Calu3 (cell line): ENCODE results near the gene LRBA. TPM values are rescaled to one million over a fixed set of nuclear protein-coding genes. Genes with fewer than 3 reads are reported as not detected.

Experiments
- BruUV-seq: library from RNA; stranded (reverse); fragments of 400-500 nt; replicated peaks from 2 replicates; lab custom pipeline; 2021; lab: Mats Ljungman, UMichigan
- CTCF ChIA-PET: fragments of 300-600 bp; sonication (Branson Sonifier 250); formaldehyde crosslinking; loops from one replicate; lab custom pipeline; 2022; ENCODE audit warnings: antibody characterized with exemption; lab: Charles Lee
- DNase-seq: peaks from one replicate; pipeline ENCODE4 v3.0.0; 2022
- H3K27ac Mint-ChIP-seq: one replicate; pipeline ENCODE4 v1.8.0; 2022; ENCODE audit warnings: mixed read lengths; ENCODE audit not compliant: unreplicated experiment
- H3K27me3 Mint-ChIP-seq: one replicate; pipeline ENCODE4 v1.8.0; 2022; ENCODE audit warnings: mixed read lengths; ENCODE audit not compliant: unreplicated experiment
- H3K36me3 Mint-ChIP-seq: one replicate; pipeline ENCODE4 v1.8.0; 2022; ENCODE audit warnings: mild to moderate bottlenecking, moderate library complexity, mixed read lengths; ENCODE audit not compliant: insufficient read depth, unreplicated experiment
- H3K4me1 Mint-ChIP-seq: one replicate; pipeline ENCODE4 v1.8.0; 2022; ENCODE audit warnings: mild to moderate bottlenecking, low read depth, mixed read lengths; ENCODE audit not compliant: unreplicated experiment
- H3K4me3 Mint-ChIP-seq: one replicate; pipeline ENCODE4 v1.8.0; 2022; ENCODE audit warnings: mild to moderate bottlenecking, low read depth, moderate library complexity, mixed read lengths; ENCODE audit not compliant: unreplicated experiment
- H3K9me3 Mint-ChIP-seq: one replicate; pipeline ENCODE4 v1.8.0; 2022; ENCODE audit warnings: low read depth, mixed read lengths; ENCODE audit not compliant: unreplicated experiment
- CTCF ChIP-seq: fragments of 200-600 bp; IDR thresholded peaks from one replicate; pipeline ENCODE4 v1.8.0; 2022; ENCODE audit warnings: antibody characterized with exemption; ENCODE audit not compliant: unreplicated experiment
- intact Hi-C: fragments of 100-400 bp; cut with micrococcal nuclease; formaldehyde crosslinking; loops from one replicate; pipeline ENCODE4 v1.10.0; 2022; ENCODE audit not compliant: unreplicated experiment
- total RNA-seq: library from RNA; stranded (reverse); gene quantifications from 2 replicates; pipeline ENCODE4 v1.2.3, GENCODE V29; 2022

LRBA gene
- total RNA-seq, 1 experiment from 2014 or later: 49.0 TPM

- intact Hi-C loops: no loop called here
- no peaks in the 10 kb centered on the region for H3K9me3 Mint-ChIP-seq
- peaks cover 7% of the 10 kb centered on the region for H3K4me1 Mint-ChIP-seq
- H3K27ac Mint-ChIP-seq: no peak overlapping the region
- H3K36me3 Mint-ChIP-seq: peaks cover 6% of the 10 kb centered on the region
- CTCF ChIA-PET: no interaction called here
- H3K27me3 Mint-ChIP-seq: no peaks in the 10 kb centered on the region
- BruUV-seq: no TSS peak
- no peak for DNase-seq
- H3K4me3 Mint-ChIP-seq: no peak overlapping the region
- TF ChIP-seq CTCF: no peak
Observed at GRCh38 chr4:151004222-151004621, 10.9 kb downstream of the LRBA start.

- no peak for TF ChIP-seq CTCF
- Mint-ChIP-seq H3K4me3 (no peak overlapping the region), H3K9me3 (no peaks in the 10 kb centered on the region), H3K27me3 (no peaks in the 10 kb centered on the region), H3K4me1 (peaks cover 7% of the 10 kb centered on the region), H3K27ac (no peak overlapping the region), H3K36me3 (peaks cover 12% of the 10 kb centered on the region)
- CTCF ChIA-PET: no interaction called here
- DNase-seq: no peak
- intact Hi-C loops: no loop called here
- BruUV-seq: no TSS peak
Observed at GRCh38 chr4:151000747-151001429, 14.2 kb downstream of the LRBA start.

GRCh38 chr4:150999086-150999485, 16.0 kb downstream of the LRBA start:
- H3K4me1 Mint-ChIP-seq: peaks cover 19% of the 10 kb centered on the region
- no peaks in the 10 kb centered on the region for H3K27me3 Mint-ChIP-seq
- no peak overlapping the region for H3K27ac Mint-ChIP-seq
- CTCF ChIA-PET: no interaction called here
- no peak for DNase-seq
- H3K4me3 Mint-ChIP-seq: no peak overlapping the region
- intact Hi-C loops: no loop called here
- peaks cover 12% of the 10 kb centered on the region for H3K36me3 Mint-ChIP-seq
- no peak for TF ChIP-seq CTCF
- BruUV-seq: TSS peak; percentile 9
- no peaks in the 10 kb centered on the region for H3K9me3 Mint-ChIP-seq

GRCh38 chr4:150997141-150997540, 17.9 kb downstream of the LRBA start:
- Mint-ChIP-seq H3K9me3 (no peaks in the 10 kb centered on the region), H3K4me3 (no peak overlapping the region), H3K36me3 (peaks cover 12% of the 10 kb centered on the region), H3K27me3 (no peaks in the 10 kb centered on the region), H3K4me1 (peaks cover 19% of the 10 kb centered on the region), H3K27ac (no peak overlapping the region)
- BruUV-seq: no TSS peak
- DNase-seq: no peak
- intact Hi-C loops: no loop called here
- CTCF ChIA-PET: no interaction called here
- no peak for TF ChIP-seq CTCF
